HG02588 (cell line): ENCODE data around the gene APH1B.

Experiments
- ATAC-seq: cut with Tn5 transposase; IDR thresholded peaks from one replicate; pipeline ENCODE4 v1.9.1; 2021; ENCODE audit warnings: mild to moderate bottlenecking, moderate library complexity; ENCODE audit not compliant: unreplicated experiment

APH1B gene

DNA sequence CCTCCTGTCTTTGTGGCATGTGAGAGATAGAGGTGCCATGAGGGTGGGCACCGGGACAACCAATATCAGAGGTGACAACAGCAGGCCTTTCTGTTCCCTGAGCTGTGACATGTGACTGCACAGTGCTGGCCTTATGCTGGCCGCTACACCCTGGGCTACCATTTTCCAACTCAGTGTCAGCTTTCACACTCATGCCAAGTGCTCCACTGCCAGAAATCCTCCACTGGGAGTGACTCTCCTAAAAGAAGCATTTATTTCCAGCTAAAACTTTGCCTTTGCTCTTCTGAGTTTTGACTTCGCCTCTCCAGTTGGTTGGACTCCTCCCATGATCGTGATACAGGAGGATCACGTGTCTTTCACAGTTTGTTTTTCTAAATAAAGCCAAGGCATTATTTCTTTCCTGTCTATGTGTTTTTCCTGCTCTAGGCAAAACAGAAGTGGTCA is 72.8 kb downstream of the APH1B start:
- ATAC-seq, result no peak

DNA sequence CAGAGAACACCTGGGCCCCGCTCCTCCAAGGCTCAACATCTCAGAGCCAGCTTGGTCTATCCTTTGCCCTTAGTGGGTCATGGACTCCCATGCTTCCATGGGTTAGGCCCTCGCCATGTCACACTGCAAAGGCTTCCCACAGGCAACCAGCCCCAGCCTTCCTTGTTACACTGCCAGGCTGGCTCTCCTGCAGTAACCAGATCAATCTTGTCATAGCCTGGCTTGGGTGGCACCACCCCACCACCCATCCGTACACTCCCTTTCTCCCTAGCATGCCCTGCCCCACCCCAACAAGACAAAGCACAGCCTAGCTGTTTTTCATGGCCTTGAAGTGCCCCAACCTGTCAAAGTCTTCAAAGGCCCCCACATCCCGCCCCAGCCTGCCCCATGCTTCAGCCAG is 73.8 kb downstream of the APH1B start:
- ATAC-seq, result no peak

DNA sequence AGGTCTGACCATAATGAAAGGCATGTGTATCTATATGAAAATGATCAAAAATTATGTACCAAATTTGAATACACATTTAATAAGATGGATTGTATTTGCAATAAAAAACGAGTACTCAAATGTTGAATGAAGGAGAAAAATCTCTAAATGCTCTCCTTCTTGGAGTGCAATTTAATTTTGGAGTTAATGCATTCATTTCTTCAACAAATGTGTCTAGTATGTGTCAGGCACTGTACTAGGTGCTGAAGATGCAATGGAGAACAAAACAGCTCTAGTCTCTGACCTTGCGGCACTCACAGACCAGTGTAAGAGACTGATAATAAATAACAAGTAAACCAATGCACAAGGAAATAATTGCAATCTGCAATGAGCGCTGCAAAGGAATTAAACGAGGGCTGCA is 75.4 kb downstream of the APH1B start:
- no peak for ATAC-seq

DNA sequence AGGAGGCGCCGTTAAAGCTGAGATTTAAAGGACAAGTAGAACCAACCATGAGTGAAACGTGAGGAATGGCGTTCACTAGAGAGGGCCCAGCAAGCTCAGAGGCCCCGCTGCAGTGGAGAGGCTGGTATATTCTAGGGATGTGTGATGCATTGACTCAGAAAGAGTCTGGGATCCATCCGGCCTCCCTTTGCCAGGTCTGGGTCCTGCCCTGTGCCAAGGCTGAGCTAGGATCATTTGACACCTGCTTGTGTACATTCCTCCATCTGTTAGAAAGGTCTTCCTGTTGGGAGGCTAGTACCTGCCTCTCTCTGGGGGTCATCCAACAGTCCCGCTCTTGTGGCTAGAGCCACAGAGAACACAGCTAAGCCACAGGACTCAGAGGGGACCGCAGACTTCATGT is 75.9 kb downstream of the APH1B start:
- ATAC-seq, result no peak

DNA sequence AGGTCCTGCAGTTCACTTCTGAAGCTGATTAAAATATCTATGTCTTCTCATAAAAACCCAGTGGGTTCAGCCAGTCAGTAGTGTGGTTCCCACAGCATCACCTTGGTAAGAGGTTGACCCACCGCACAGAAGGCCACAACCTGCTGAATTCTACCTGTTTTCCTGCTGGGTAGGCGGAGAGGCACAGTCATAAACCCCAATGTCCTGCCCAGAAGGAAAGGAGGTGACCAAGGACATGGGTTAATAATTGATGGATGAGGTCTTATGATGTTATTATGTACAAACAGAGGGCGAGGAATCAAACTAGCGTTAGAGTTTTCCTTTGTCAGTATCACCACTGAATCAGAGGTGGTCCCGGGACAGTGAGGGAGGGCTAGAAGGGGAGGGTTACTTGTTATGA is 76.5 kb downstream of the APH1B start:
- ATAC-seq, result no peak

DNA sequence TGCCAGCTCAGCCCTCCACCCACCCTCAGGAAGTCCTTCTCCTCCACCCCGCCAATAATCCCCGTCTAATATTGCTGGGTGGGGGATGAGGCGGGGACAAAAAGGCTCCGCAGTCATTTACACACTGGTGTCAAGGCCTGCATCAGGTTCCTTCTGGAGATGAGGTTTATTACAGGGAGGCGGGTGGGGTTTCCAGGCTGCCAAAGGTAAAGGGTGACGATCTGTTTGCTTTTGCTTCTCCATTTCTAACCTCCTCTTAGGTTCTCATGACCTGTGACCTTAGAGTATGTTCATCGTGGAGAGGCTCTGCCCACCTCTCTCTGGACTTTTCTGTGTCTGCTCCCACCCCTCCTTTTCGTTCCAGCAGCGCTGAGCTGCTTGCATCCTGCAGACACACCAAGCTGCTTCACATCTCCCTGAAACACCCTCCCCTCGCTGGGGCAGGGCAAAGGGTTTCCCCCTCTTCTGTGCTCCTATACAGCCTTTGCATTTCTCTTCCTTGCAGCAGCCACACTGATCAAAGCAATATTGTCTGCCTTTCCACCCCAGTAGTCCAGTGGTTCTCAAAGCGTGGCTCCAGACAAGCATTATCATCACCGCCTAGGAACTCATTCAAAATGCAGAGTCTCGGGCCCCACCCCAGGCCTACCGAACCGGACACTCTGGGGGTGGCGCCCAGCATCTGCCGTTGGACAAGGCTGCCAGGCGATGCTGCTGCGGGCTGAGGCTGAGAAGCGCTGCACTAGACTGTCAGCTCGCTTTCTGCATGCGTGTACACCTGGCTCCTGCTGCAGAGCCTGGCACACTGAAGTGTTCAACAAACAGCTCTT is 77.6 kb downstream of the APH1B start:
- ATAC-seq, result no peak

DNA sequence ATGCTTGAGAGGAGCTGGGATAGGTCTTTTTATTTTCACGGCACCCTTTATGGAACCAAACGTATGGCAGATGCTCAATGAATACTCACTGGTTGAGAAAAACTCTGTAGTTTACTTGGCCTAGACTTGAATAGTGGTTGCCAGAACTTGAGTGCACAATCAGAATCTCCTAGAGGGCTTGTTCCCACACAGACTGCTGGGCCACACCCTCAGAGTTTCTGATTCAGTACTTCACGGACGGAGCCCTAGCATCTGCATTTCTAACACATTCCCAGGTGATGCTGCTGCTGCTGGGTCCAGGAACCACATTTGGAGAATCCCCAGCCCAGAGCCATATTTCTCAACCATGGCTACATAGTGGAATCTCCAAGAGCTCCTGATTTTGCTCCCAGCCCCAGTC is 79.7 kb downstream of the APH1B start:
- ATAC-seq, result no peak

DNA sequence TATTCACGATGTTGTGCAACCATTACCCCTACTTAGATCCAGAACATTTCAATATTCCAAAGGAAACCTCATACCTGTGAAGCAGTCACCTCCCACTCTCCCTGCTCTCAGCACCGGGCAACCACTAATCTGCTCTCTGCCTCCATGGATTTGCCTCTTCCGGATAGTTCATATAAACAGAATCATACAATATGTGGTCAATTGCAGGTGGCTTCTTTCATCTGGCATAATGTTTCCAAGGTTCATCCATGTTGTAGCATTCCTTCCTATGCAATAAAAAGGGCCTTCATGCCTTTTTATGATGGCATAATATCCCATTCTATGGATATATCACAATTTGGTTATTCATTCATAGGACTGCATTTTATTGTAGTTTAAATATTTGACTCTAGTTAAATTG is 80.3 kb downstream of the APH1B start:
- no peak for ATAC-seq

DNA sequence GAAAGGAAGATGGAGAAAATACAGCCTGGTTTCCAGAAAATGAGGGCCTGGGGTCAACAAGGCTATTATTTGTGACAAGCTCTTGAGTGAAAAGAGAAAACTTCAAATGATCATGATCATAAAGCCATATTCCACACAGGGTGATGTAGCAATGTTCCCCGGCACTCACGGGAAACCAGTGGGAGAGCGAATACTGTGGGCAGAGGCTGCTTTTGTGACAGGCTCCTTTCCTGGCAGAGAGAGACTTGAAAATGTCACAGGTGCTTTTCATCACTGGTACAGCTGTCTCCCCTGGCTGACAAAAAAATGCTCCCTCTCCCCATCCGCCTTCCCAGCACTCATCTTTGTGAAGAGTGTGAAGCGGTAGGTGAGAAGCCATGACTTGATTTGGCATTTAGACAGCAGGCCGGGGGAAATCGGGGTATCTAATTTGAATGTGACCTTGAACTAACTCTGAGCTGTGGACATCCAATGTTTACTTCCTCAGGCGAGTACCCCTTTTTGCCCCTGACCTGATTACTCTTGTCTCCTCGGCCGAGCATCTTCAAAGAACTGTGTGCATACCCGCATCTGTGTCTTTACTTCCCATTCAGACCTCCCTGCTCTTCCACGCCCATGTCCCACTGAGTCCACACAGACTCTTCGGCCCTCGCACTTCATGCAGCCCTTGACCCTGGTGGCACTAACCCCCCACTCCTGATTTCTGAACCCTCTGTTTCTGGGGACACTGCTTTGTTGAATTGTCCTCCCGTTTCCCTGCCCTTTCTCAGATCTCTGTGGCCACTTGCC is 81.0 kb downstream of the APH1B start:
- ATAC-seq, result no peak
